Mucosa of descending colon (tissue), 3 donors: ENCODE results near the gene HBP1. TPM values are rescaled to one million over a fixed set of nuclear protein-coding genes. Genes with fewer than 3 reads are reported as not detected.
"Not testable (repeated sequence)": the region's sequence is repeated elsewhere in the genome, so short reads cannot be mapped to it uniquely, and the experiment has no call there.

Source experiments
- ATAC-seq: fragments of 200-7000 bp; cut with Tn5 transposase; one replicate; pipeline ENCODE4 v1.9.1; 2020; ENCODE audit warnings: mild to moderate bottlenecking, moderate library complexity
- DNase-seq, 3 donors: peaks; one replicate each; pipeline ENCODE4 v3.0.0-alpha.2; 2020
- H3K36me3 ChIP-seq: fragments of 200-600 bp; one replicate; pipeline ENCODE4 v1.8.0; 2021; ENCODE audit warnings: low read depth, mild to moderate bottlenecking
- H3K4me1 ChIP-seq: fragments of 200-600 bp; one replicate; pipeline ENCODE4 v1.8.0; 2021; ENCODE audit warnings: low read depth, mild to moderate bottlenecking
- H3K4me3 ChIP-seq: fragments of 200-600 bp; one replicate; pipeline ENCODE4 v1.8.0; 2021; ENCODE audit warnings: mild to moderate bottlenecking
- H3K9me3 ChIP-seq: fragments of 200-600 bp; one replicate; pipeline ENCODE4 v1.8.0; 2021; ENCODE audit warnings: mild to moderate bottlenecking
- intact Hi-C, 2 donors: fragments of 100-400 bp; cut with DNase I in 1 of 2; cut with micrococcal nuclease in 1 of 2; formaldehyde crosslinking; loops; one replicate each; pipeline versions ENCODE4 v1.11.0 to v1.11.1; 2022; cut with DNase I, micrococcal nuclease
- total RNA-seq, 3 donors: library from RNA; stranded (reverse); fragmentation: NEBNext Ultra II Directional in 2 of 3; extraction: Animal tissue kit (Norgen Biotek cat#: 25700) in 2 of 3; gene quantifications; one replicate each; pipeline versions ENCODE4 v1.2.1 to v1.2.4, GENCODE V29; 2021 to 2023
- TF ChIP-seq, protein P1 (sequence below): fragments of 200-600 bp; IDR thresholded peaks from one replicate; pipeline ENCODE4 v1.8.0; 2022; ENCODE audit warnings: antibody characterized with exemption, mild to moderate bottlenecking
- donor health status: DM: no; HTN: no; CAD: no; lungs with moderate emphysema.
- donor health status: DM: no; HTN: no; CAD: no.
- donor health status: DM: no; HTN: yes; CAD: no.

HBP1 gene
- total RNA-seq, 3 donors from 2014 or later, result 41.2 to 81.5 (median 71.4) TPM

DNA sequence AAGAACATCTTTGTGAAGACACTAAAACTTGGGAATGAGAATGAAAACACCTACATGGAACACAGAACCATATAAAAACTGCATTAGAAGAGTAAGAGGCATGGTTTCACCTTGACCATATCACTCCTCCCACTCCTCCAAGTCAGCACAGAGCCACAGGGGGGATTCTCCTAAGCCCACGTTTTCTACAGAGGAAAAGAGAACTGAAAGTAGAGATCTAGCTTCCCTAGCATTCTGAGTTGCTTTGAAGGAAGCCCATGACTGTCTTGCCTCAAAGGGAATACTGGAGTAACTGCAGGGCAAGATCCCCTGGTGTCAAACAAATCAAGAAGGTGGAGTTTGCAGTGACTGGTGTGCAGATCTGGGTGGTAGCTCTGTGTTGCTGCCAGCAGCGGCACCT is 43.9 kb downstream of the HBP1 start:
- no peaks in the 10 kb centered on the region for H3K4me1 ChIP-seq
- no peaks in the 10 kb centered on the region for H3K9me3 ChIP-seq
- no peak overlapping the region for H3K4me3 ChIP-seq
- no peaks in the 10 kb centered on the region for H3K36me3 ChIP-seq
- intact Hi-C loops, result no loop called here
- DNase-seq (no peak), ATAC-seq (no peak)
- TF ChIP-seq, protein P1, sequence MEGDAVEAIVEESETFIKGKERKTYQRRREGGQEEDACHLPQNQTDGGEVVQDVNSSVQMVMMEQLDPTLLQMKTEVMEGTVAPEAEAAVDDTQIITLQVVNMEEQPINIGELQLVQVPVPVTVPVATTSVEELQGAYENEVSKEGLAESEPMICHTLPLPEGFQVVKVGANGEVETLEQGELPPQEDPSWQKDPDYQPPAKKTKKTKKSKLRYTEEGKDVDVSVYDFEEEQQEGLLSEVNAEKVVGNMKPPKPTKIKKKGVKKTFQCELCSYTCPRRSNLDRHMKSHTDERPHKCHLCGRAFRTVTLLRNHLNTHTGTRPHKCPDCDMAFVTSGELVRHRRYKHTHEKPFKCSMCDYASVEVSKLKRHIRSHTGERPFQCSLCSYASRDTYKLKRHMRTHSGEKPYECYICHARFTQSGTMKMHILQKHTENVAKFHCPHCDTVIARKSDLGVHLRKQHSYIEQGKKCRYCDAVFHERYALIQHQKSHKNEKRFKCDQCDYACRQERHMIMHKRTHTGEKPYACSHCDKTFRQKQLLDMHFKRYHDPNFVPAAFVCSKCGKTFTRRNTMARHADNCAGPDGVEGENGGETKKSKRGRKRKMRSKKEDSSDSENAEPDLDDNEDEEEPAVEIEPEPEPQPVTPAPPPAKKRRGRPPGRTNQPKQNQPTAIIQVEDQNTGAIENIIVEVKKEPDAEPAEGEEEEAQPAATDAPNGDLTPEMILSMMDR, result no peak

DNA sequence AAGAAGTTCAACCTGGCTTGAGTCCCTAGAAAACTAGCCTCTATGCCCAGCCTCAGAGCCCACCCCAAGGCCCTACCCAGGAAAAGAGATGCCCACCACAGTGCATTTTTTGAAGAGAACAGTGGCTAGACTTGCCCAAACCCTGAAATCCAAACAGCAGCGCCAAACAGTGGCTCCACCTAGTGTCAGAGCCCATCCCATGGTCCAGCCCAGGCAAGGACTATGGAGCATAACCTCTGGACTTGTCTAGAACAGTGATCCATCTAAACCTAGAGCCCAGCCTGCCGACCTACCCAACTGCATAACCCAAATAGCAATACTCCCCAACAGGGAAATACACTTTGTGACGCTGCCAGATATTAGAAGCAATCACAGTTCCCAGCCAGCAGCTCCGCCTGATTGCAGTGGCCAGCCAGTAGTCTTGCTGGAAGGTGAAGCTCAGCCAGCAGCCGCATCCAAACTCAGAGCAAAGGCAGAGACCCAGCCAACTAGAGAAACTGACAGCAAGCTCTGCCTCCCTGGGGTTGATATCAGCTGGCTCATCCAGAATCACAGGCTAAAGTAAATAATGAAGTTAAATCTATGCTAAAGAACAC is 44.5 kb downstream of the HBP1 start:
- Histone ChIP-seq H3K36me3 (no peaks in the 10 kb centered on the region), H3K4me1 (no peaks in the 10 kb centered on the region), H3K9me3 (no peaks in the 10 kb centered on the region), H3K4me3 (no peak overlapping the region)
- ATAC-seq (peak; percentile 14), DNase-seq (no peak)
- TF ChIP-seq, protein P1, result no peak
- intact Hi-C loops, result no loop called here

- DNase-seq (no peak), ATAC-seq (no peak)
- H3K36me3 ChIP-seq, result no peaks in the 10 kb centered on the region
- intact Hi-C loops, result no loop called here
- TF ChIP-seq, protein P1, result no peak
- H3K4me3 ChIP-seq, result no peak overlapping the region
- H3K9me3 ChIP-seq, result no peaks in the 10 kb centered on the region
- no peaks in the 10 kb centered on the region for H3K4me1 ChIP-seq
These were observed 45.1 kb downstream of the HBP1 start for GRCh38 chr7:107213945-107214344.

- no peaks in the 10 kb centered on the region for H3K4me1 ChIP-seq
- TF ChIP-seq, protein P1, result no peak
- no peaks in the 10 kb centered on the region for H3K9me3 ChIP-seq
- intact Hi-C loops, result no loop called here
- H3K4me3 ChIP-seq, result no peak overlapping the region
- H3K36me3 ChIP-seq, result no peaks in the 10 kb centered on the region
- DNase-seq, result no peak
- ATAC-seq, result no peak
These were observed 50.9 kb downstream of the HBP1 start for GRCh38 chr7:107219563-107220244.

DNA sequence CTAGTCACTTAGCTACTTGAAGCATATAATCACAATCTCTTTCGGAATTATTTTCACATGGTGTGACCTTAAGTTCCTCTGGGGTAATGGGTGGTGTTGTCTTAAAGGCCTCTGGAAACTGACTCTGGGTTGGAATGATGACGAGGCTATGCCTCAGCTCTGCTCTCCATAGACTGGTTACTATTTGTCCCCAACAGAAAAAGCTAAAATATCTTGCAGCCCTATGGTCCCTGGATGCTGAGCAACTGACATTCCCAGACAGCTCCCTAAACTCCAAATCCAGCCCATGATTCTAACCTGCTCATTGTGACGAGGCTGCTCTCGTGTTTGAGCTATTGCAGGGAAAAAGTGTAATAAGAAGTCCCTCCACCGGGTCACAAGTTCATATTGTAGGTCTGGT is 51.6 kb downstream of the HBP1 start:
- Histone ChIP-seq H3K36me3 (no peaks in the 10 kb centered on the region), H3K4me3 (no peak overlapping the region), H3K9me3 (no peaks in the 10 kb centered on the region), H3K4me1 (no peaks in the 10 kb centered on the region)
- intact Hi-C loops, result no loop called here
- ATAC-seq, result no peak
- no peak for DNase-seq
- TF ChIP-seq, protein P1, result no peak

DNA sequence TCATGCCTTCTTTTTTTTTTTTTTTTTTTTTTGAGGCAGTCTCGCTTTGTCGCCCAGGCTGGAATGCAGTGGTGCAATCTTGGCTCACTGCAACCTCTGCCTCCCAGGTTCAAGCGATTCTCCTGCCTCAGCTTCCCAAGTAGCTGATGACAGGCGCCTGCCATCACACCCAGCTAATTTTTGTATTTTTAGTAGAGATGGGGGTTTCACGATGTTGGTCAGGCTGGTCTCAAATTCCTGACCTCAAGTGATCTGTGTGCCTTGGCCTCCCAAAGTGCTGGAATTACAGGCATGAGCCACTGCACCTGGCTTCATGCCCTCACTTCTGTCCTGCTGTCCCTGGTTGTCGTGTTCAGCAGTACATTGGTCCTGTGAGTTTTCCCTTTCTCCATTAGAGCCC is 52.0 kb downstream of the HBP1 start:
- H3K36me3 ChIP-seq, H3K4me3 ChIP-seq, H3K4me1 ChIP-seq, DNase-seq, ATAC-seq, intact Hi-C loops, H3K9me3 ChIP-seq: not testable (repeated sequence)
